Gastrocnemius medialis (tissue), 4 donors: Measurements from ENCODE around the gene IGSF8.

ENCODE experiments used
- POLR2A ChIP-seq, 2 donors: fragments of 450-650 bp; IDR thresholded peaks; one replicate each; pipeline ENCODE4 v1.6.1; 2017; ENCODE audit warnings: antibody characterized with exemption in 2 of 2, mild to moderate bottlenecking in 2 of 2, moderate library complexity in 2 of 2
- TF ChIP-seq, protein P1 (sequence below), 5 experiments: fragments of 450-650 bp in 3 of 5; fragments of 200-600 bp in 2 of 5; sonication (generic) in 2 of 5; IDR thresholded peaks in 4 of 5; conservative IDR thresholded peaks in 1 of 5; 1 replicate in 4 of 5; 2 replicates in 1 of 5; pipeline ENCODE4 v1.5.1; 2016 to 2019; ENCODE audit warnings: antibody characterized with exemption in 5 of 5, mild to moderate bottlenecking in 3 of 5, moderate library complexity in 3 of 5

DNA sequence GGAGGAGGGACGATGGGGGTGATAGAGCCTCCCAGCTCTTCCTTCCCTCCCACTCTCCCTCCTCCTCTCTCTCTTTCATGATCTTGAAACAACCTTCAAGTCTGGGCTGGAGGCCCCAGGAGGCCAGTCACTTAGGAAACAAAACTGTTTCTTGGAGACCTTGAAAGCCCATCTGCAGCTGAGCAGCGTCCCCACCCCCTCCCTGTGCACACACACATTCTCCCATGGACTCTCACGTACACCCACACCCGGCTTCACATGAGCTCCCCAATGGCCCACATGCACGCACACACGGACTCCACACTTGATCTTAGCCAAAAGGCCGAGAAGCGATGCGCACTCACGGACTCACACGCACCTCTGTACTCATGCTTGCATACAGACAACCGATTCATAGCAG lies 13.9 kb upstream of the IGSF8 start:
- TF ChIP-seq, protein P1, sequence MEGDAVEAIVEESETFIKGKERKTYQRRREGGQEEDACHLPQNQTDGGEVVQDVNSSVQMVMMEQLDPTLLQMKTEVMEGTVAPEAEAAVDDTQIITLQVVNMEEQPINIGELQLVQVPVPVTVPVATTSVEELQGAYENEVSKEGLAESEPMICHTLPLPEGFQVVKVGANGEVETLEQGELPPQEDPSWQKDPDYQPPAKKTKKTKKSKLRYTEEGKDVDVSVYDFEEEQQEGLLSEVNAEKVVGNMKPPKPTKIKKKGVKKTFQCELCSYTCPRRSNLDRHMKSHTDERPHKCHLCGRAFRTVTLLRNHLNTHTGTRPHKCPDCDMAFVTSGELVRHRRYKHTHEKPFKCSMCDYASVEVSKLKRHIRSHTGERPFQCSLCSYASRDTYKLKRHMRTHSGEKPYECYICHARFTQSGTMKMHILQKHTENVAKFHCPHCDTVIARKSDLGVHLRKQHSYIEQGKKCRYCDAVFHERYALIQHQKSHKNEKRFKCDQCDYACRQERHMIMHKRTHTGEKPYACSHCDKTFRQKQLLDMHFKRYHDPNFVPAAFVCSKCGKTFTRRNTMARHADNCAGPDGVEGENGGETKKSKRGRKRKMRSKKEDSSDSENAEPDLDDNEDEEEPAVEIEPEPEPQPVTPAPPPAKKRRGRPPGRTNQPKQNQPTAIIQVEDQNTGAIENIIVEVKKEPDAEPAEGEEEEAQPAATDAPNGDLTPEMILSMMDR (IDR thresholded peaks at IDR 0.05 in 4 of 5, conservative IDR thresholded peaks at IDR 0.05 in 1 of 5) = no peak
- TF ChIP-seq POLR2A (IDR thresholded peaks at IDR 0.05) = no peak
